Measurements from ENCODE around the gene RNF135.
"Not testable (repeated sequence)": the region's sequence is repeated elsewhere in the genome, so short reads cannot be mapped to it uniquely, and the experiment has no call there.

The RNF135 gene

DNA sequence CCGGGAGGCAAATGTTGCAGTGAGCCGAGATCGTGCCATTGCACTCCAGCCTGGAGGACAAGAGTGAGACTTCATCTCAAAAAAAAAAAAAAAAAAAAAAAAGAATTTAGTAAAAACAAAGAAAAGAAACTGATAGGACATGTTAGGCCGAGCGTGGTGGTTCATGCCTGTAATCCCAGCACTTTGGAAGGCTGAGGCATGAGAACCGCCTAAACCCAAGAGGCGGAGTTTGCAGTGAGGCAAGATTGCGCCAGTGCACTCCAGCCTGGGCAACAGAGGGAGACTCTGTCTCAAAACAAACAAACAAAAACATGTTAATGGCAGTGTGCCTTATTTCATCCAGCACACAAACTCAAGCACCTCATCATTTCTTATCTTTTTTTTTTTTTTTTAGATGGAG lies 6.5 kb upstream of the RNF135 start:
- H3K36me3 ChIP-seq (ENCODE audit: insufficient read depth, low read length); H2AFZ ChIP-seq (ENCODE audit: low read depth, low read length); H3K4me1 ChIP-seq (ENCODE audit: insufficient read depth, low read length); H3K9me3 ChIP-seq (ENCODE audit: low read length); H3K27me3 ChIP-seq (ENCODE audit: insufficient read depth, low read length); H3K4me3 ChIP-seq (ENCODE audit: low read length): not testable (repeated sequence)

DNA sequence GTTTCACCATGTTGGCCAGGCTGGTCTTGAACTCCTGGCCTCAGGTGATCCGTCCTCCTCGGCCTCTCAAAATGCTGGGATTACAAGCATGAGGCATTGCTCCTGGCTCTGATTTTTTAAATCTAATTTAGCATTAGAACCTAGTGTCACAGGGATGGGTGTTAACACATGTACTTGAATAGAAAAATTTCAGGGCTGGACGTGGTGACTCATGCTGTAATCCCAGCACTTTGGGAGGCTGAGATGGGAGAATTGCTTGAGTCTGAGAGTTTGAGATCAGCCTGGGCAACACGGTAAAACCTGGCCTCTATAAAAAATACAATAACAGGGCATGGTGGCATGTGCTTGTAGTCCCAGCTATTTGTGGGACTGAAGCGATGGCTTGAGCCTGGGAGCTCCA lies 6.0 kb upstream of the RNF135 start:
- Histone ChIP-seq H3K4me3 (ENCODE audit: low read length) (no peak overlapping the region), H3K36me3 (ENCODE audit: insufficient read depth, low read length) (no peaks in the 10 kb centered on the region), H3K27me3 (ENCODE audit: insufficient read depth, low read length) (no peaks in the 10 kb centered on the region), H3K9me3 (ENCODE audit: low read length) (no peaks in the 10 kb centered on the region), H3K4me1 (ENCODE audit: insufficient read depth, low read length) (peaks cover 3% of the 10 kb centered on the region), H2AFZ (ENCODE audit: low read depth, low read length) (no peak overlapping the region)

DNA sequence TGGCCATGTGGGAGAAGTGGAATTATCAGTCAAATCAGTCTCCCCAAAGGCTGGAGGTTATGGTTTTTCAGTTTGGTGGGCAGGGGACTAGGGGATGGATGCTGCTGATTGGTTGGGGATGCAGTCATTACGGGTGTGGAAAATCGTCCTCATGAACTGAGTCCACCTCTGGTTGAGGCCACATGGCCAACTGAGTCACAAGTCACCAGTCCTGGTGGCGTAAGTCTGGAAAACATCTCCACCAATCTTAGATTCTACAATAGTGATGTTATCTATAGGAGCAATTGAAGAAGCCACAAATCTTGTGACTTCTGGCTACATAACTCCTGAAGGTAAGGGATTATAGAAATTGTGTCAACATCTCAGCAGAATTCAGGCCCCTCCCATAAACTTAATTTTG lies 5.2 kb upstream of the RNF135 start:
- peaks cover 3% of the 10 kb centered on the region for H3K4me1 ChIP-seq (ENCODE audit: insufficient read depth, low read length)
- no peak overlapping the region for H3K4me3 ChIP-seq (ENCODE audit: low read length)
- H3K27me3 ChIP-seq (ENCODE audit: insufficient read depth, low read length) = no peaks in the 10 kb centered on the region
- H3K36me3 ChIP-seq (ENCODE audit: insufficient read depth, low read length) = no peaks in the 10 kb centered on the region
- H2AFZ ChIP-seq (ENCODE audit: low read depth, low read length) = no peak overlapping the region
- H3K9me3 ChIP-seq (ENCODE audit: low read length) = peaks cover 3% of the 10 kb centered on the region

DNA sequence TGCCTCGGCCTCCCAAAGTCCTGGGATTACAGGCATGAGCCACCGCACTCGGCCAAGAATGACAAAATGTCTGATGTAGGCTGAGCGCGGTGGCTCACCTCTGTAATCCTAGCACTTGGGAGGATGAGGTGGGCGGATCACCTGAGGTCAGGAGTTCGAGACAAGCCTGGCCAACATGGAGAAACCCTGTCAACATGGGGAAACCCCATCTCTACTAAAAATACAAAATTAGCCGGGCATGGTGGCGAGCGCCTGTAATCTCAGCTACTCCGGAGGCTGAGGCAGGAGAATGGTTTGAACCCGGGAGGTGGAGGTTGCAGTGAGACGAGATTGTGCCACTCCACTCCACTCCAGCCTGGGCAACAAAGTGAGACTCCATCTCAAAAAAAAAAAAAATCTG lies 2.9 kb upstream of the RNF135 start:
- H3K27me3 ChIP-seq (ENCODE audit: insufficient read depth, low read length); H3K36me3 ChIP-seq (ENCODE audit: insufficient read depth, low read length); H2AFZ ChIP-seq (ENCODE audit: low read depth, low read length); H3K4me3 ChIP-seq (ENCODE audit: low read length); H3K4me1 ChIP-seq (ENCODE audit: insufficient read depth, low read length): not testable (repeated sequence)
- H3K9me3 ChIP-seq (ENCODE audit: low read length) = peaks cover 12% of the 10 kb centered on the region

GRCh38 chr17:30969989-30970830 lies 629 bp upstream of the RNF135 start:
- Histone ChIP-seq H2AFZ (ENCODE audit: low read depth, low read length) (no peak overlapping the region), H3K27me3 (ENCODE audit: insufficient read depth, low read length) (no peaks in the 10 kb centered on the region), H3K4me1 (ENCODE audit: insufficient read depth, low read length) (no peaks in the 10 kb centered on the region), H3K9me3 (ENCODE audit: low read length) (peaks cover 12% of the 10 kb centered on the region), H3K4me3 (ENCODE audit: low read length) (no peak overlapping the region), H3K36me3 (ENCODE audit: insufficient read depth, low read length) (no peaks in the 10 kb centered on the region)

DNA sequence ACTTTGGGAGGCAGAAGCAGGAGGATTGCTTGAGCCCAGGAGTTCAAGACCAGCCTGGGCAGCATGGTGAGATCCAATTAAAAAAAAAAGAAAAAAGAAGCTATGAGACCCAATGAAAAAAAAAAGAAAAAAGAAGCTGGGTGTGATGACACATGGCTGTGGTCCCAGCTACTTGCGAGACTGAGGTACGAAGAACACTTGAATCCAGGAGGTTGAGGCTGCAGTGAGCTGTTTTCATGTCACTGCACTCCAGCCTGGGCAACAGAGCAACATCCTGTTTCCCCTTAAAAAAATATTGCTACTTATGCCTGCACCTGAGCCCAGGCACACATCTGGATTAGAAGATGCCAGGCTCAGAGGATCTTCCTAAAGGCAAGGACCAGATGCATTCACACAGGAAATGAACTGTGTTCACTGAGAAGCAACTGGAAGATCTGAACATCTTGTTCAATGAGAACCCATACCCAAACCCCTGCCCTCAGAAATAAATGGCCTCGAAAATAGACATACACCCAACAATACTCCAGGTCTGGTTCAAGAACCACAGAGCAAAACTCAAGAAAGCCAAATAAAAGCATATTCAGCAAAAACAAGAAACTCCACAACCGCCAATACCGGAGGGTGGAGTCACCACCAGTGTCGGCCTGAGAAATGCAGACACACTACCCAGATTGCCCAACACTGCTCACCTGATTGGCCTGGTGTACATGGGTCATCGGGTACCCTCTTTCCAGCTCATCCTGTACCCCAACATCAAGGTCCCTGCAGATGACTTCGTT lies 4.4 kb downstream of the RNF135 start:
- Histone ChIP-seq H3K27me3 (ENCODE audit: insufficient read depth, low read length) (no peaks in the 10 kb centered on the region), H3K4me1 (ENCODE audit: insufficient read depth, low read length) (no peaks in the 10 kb centered on the region), H3K4me3 (ENCODE audit: low read length) (no peak overlapping the region), H3K9me3 (ENCODE audit: low read length) (peaks cover 12% of the 10 kb centered on the region), H2AFZ (ENCODE audit: low read depth, low read length) (no peak overlapping the region), H3K36me3 (ENCODE audit: insufficient read depth, low read length) (no peaks in the 10 kb centered on the region)

GRCh38 chr17:30979919-30980318 lies 9.1 kb downstream of the RNF135 start:
- H3K4me1 ChIP-seq (ENCODE audit: insufficient read depth, low read length); H3K36me3 ChIP-seq (ENCODE audit: insufficient read depth, low read length); H3K9me3 ChIP-seq (ENCODE audit: low read length); H2AFZ ChIP-seq (ENCODE audit: low read depth, low read length); H3K27me3 ChIP-seq (ENCODE audit: insufficient read depth, low read length); H3K4me3 ChIP-seq (ENCODE audit: low read length): not testable (repeated sequence)

- no peaks in the 10 kb centered on the region for H3K27me3 ChIP-seq (ENCODE audit: insufficient read depth, low read length)
- H3K4me3 ChIP-seq (ENCODE audit: low read length) = no peak overlapping the region
- H3K4me1 ChIP-seq (ENCODE audit: insufficient read depth, low read length) = no peaks in the 10 kb centered on the region
- no peaks in the 10 kb centered on the region for H3K9me3 ChIP-seq (ENCODE audit: low read length)
- H2AFZ ChIP-seq (ENCODE audit: low read depth, low read length) = no peak overlapping the region
- H3K36me3 ChIP-seq (ENCODE audit: insufficient read depth, low read length) = no peaks in the 10 kb centered on the region
Measured at GRCh38 chr17:30981531-30982519, 11.0 kb downstream of the RNF135 start.

- H2AFZ ChIP-seq (ENCODE audit: low read depth, low read length) = no peak overlapping the region
- no peak overlapping the region for H3K4me3 ChIP-seq (ENCODE audit: low read length)
- H3K36me3 ChIP-seq (ENCODE audit: insufficient read depth, low read length) = no peaks in the 10 kb centered on the region
Measured at GRCh38 chr17:30982855-30983254, 12.0 kb downstream of the RNF135 start.

GRCh38 chr17:30990458-30990857 lies 19.6 kb downstream of the RNF135 start:
- no peak overlapping the region for H2AFZ ChIP-seq (ENCODE audit: low read depth, low read length)
- no peaks in the 10 kb centered on the region for H3K9me3 ChIP-seq (ENCODE audit: low read length)
- H3K36me3 ChIP-seq (ENCODE audit: insufficient read depth, low read length) = no peaks in the 10 kb centered on the region
- no peaks in the 10 kb centered on the region for H3K4me1 ChIP-seq (ENCODE audit: insufficient read depth, low read length)
- no peaks in the 10 kb centered on the region for H3K27me3 ChIP-seq (ENCODE audit: insufficient read depth, low read length)
- no peak overlapping the region for H3K4me3 ChIP-seq (ENCODE audit: low read length)

More at GRCh38 chr17:30982855-30983254, 12.0 kb downstream of the RNF135 start:
- no peaks in the 10 kb centered on the region for H3K4me1 ChIP-seq (ENCODE audit: insufficient read depth, low read length)
- H3K9me3 ChIP-seq (ENCODE audit: low read length) = no peaks in the 10 kb centered on the region
- H3K27me3 ChIP-seq (ENCODE audit: insufficient read depth, low read length) = no peaks in the 10 kb centered on the region

- Histone ChIP-seq H3K36me3 (ENCODE audit: insufficient read depth, low read length) (no peaks in the 10 kb centered on the region), H3K4me1 (ENCODE audit: insufficient read depth, low read length) (no peaks in the 10 kb centered on the region), H2AFZ (ENCODE audit: low read depth, low read length) (no peak overlapping the region), H3K9me3 (ENCODE audit: low read length) (no peaks in the 10 kb centered on the region), H3K4me3 (ENCODE audit: low read length) (no peak overlapping the region), H3K27me3 (ENCODE audit: insufficient read depth, low read length) (no peaks in the 10 kb centered on the region)
Measured at GRCh38 chr17:30992551-30992950, 21.7 kb downstream of the RNF135 start.

DNA sequence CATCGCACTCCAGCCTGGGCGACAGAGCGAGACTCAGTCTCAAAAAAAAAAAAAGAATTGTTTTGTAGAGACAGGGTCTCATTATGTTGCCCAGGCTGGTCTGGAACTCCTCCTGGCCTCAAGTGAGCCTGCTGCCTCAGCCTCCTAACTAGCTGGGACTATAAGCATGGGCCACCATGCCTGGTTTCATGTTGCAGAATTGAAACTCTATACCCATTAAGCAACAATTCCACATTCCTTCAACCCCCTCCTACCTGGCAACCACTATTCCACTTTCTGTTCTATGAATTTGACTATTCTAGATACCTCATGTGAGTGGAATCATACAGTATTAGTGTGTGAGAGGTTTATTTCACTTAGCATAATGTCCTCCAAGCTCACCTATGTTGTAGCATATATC lies 24.5 kb downstream of the RNF135 start:
- Histone ChIP-seq H3K36me3 (ENCODE audit: insufficient read depth, low read length) (no peaks in the 10 kb centered on the region), H2AFZ (ENCODE audit: low read depth, low read length) (no peak overlapping the region), H3K9me3 (ENCODE audit: low read length) (no peaks in the 10 kb centered on the region), H3K27me3 (ENCODE audit: insufficient read depth, low read length) (no peaks in the 10 kb centered on the region), H3K4me3 (ENCODE audit: low read length) (no peak overlapping the region), H3K4me1 (ENCODE audit: insufficient read depth, low read length) (no peaks in the 10 kb centered on the region)

DNA sequence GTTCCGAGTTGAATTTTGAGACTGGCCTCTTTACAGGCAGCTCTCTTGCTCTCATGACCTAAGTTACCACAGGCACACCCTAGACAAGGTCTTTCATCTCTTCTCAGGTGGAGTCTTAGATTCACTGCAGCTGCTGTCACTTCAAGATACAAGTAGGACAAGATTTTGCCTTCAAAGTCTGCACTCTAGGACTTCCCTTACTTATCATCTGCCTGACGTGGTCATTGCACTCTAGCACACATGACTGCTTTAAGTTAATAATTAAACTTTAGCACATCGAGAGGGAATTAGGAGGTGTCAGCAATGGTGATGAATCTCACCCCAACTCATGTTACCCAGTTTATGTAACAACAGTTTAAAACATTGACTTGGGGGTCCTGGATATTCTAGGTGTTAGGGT lies 25.6 kb downstream of the RNF135 start:
- H2AFZ ChIP-seq (ENCODE audit: low read depth, low read length) = no peak overlapping the region
- H3K4me1 ChIP-seq (ENCODE audit: insufficient read depth, low read length) = no peaks in the 10 kb centered on the region
- no peak overlapping the region for H3K4me3 ChIP-seq (ENCODE audit: low read length)
- no peaks in the 10 kb centered on the region for H3K27me3 ChIP-seq (ENCODE audit: insufficient read depth, low read length)
- H3K36me3 ChIP-seq (ENCODE audit: insufficient read depth, low read length) = no peaks in the 10 kb centered on the region
- no peaks in the 10 kb centered on the region for H3K9me3 ChIP-seq (ENCODE audit: low read length)

Measured in neuron (in vitro differentiated cells).